Fibroblast of pulmonary artery (primary cell): ENCODE data around the gene CTDSP1.

ENCODE experiments used
- DNase-seq: peaks from one replicate; pipeline ENCODE4 v3.0.0-alpha.2; 2010; ENCODE audit warnings: low read depth
- H3K4me3 ChIP-seq: replicated peaks from 2 replicates; pipeline ENCODE4 v1.5.1; 2011; ENCODE audit warnings: low read depth, mild to moderate bottlenecking, control low read depth, low read length, moderate library complexity
- CTCF ChIP-seq: IDR thresholded peaks from 2 replicates; pipeline ENCODE4 v1.5.1; 2011; ENCODE audit warnings: mild to moderate bottlenecking, control low read depth, low read length, inconsistent platforms; ENCODE audit errors: missing control alignments

CTDSP1 gene

GRCh38 chr2:218395826-218396687, 3.6 kb upstream of the CTDSP1 start:
- DNase-seq = peak; percentile 98

GRCh38 chr2:218396688-218397462, 2.8 kb upstream of the CTDSP1 start:
- peak overlapping the region; percentile 80 for H3K4me3 ChIP-seq
- TF ChIP-seq CTCF = no peak
- peak; percentile 56 for DNase-seq

More at GRCh38 chr2:218395826-218396687, 3.6 kb upstream of the CTDSP1 start:
- TF ChIP-seq CTCF = peak; percentile 49
- H3K4me3 ChIP-seq = peak overlapping the region; percentile 80

GRCh38 chr2:218397463-218397819, 2.2 kb upstream of the CTDSP1 start:
- no peak for TF ChIP-seq CTCF
- H3K4me3 ChIP-seq = peak overlapping the region; percentile 80
- DNase-seq = no peak

GRCh38 chr2:218397820-218398436, 1.7 kb upstream of the CTDSP1 start:
- peak overlapping the region; percentile 80 for H3K4me3 ChIP-seq
- peak; percentile 84 for DNase-seq
- TF ChIP-seq CTCF = no peak

- no peak for TF ChIP-seq CTCF
- peak overlapping the region; percentile 80 for H3K4me3 ChIP-seq
- peak; percentile 71 for DNase-seq
Observed at GRCh38 chr2:218398437-218399390, 954 bp upstream of the CTDSP1 start.
